ENCODE results near the gene DNLZ.

DNLZ gene

DNA sequence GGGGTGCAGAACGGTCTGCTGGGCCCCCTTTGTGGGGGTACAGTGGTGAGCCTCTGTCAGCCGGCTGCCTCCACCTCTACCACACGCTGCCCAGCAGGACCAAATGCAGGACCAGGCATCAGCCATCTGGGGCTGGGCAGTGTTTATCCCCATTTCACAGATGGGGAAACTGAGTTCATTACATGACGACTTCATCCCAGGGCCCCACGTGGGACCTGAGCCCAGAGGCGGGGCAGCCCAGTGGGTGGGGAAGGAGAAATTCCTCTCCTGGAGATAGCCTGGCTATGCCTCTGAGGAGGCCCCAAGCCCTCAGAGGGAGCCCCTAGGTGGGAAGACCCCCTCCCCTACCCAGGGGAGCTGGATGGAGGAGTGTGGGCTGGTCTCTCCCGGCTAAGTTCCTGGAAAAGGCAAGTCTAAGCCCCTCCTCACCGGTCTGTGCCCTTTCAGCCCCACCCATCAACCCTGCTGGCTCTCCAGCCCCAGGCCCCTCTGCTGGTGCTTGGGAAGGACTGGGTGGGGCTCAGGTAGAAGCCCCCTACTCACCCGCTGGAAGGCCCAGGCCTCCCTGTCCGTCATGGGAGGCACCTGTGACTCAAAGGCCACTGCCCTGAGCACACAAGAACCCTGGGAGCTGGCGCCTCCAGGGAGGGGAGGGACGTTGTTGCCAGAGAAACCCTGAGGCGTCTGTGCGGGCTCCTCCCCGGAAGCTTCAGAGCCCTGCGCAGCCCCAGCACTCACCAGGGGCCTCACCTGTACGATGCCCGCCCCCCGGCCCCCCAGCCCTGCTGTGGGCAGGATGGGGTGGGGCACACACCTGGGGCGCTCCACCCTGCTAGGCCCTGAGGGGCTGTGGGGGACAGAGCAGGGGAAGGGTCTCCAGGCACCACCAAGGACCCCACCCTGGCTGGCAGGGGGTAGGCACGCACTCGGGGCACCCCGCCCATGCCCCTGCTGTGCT is 52.2 kb downstream of the DNLZ start:
- Histone ChIP-seq H3K9me3 (ENCODE audit: control insufficient read depth in 1 of 2, low read length in 2 of 2) (peaks cover 7 to 10% of the 10 kb centered on the region in 2 donors), H3K27me3 (ENCODE audit: control insufficient read depth in 1 of 2, insufficient read depth in 2 of 2, low read length in 2 of 2) (peaks cover 8 to 28% of the 10 kb centered on the region in 2 donors), H3K4me1 (ENCODE audit: control insufficient read depth in 1 of 2, insufficient read depth in 2 of 2, low read length in 2 of 2) (no peaks in the 10 kb centered on the region), H3K36me3 (ENCODE audit: control insufficient read depth in 1 of 2, insufficient read depth in 2 of 2, low read length in 2 of 2) (no peaks in the 10 kb centered on the region), H3K4me3 (ENCODE audit: low read depth in 1 of 2, low read length in 2 of 2) (no peak overlapping the region), H3K27ac (ENCODE audit: low read depth, low read length) (no peak overlapping the region), H3K9ac (ENCODE audit: low read depth in 1 of 2, low read length in 2 of 2) (no peak overlapping the region)

DNA sequence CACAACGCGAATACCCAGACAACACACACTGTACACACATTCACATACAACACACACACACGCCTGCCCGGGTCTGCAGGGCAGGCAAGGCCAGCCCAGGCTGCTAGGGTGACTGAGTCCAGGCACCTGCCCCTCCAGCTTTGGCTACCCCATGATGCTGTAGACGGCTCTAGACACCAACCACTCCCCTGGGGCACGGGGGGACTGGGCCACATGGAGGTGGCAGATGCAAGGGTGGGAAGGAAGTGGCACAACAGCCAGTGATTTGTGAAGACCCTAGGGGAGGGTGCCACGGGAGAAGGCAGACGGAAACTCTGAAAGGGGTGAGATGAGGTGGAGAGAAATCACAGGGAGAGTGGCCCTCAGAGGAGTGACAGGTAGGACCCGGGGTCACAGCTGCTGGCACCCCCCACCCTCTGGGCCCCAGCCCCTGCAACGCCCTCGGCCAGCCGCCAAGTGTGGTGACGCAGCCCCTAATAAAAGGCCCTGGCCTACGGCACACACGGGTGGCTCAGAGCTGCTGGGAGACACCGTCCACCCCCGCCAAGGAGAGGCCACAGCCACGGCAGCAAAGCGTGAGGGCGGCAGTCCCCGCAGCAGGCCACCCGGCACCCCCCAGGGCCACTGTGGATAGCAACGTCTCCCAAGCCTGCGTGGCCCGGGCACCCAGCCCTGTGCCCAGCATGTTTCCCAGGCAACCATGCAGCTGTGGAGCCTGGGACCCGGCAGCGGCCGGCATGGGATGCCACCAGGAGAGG is 53.1 kb downstream of the DNLZ start:
- Histone ChIP-seq H3K27ac (ENCODE audit: low read depth, low read length) (no peak overlapping the region), H3K4me1 (ENCODE audit: control insufficient read depth in 1 of 2, insufficient read depth in 2 of 2, low read length in 2 of 2) (no peaks in the 10 kb centered on the region), H3K27me3 (ENCODE audit: control insufficient read depth in 1 of 2, insufficient read depth in 2 of 2, low read length in 2 of 2) (peaks cover 8 to 33% of the 10 kb centered on the region in 2 donors), H3K36me3 (ENCODE audit: control insufficient read depth in 1 of 2, insufficient read depth in 2 of 2, low read length in 2 of 2) (no peaks in the 10 kb centered on the region), H3K9ac (ENCODE audit: low read depth in 1 of 2, low read length in 2 of 2) (no peak overlapping the region), H3K4me3 (ENCODE audit: low read depth in 1 of 2, low read length in 2 of 2) (no peak overlapping the region), H3K9me3 (ENCODE audit: control insufficient read depth in 1 of 2, low read length in 2 of 2) (peaks cover 7 to 10% of the 10 kb centered on the region in 2 donors)

DNA sequence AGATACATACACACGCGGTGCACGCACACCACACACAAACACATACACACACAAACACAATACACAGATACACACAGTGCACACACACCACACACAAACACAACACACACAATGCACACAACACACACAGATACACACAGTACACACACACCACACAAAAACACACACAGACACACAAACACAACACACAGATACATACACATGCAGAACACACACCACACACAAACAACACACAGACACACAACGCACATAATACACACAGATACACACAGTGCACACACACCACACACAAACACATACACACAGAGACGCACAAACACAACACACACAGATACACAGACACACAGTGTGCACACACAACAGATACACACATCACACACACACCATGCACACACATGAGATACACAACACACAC is 53.7 kb downstream of the DNLZ start:
- H3K36me3 ChIP-seq (ENCODE audit: control insufficient read depth in 1 of 2, insufficient read depth in 2 of 2, low read length in 2 of 2), result no peaks in the 10 kb centered on the region
- H3K9ac ChIP-seq (ENCODE audit: low read depth in 1 of 2, low read length in 2 of 2), result no peak overlapping the region
- H3K27me3 ChIP-seq (ENCODE audit: control insufficient read depth in 1 of 2, insufficient read depth in 2 of 2, low read length in 2 of 2), result peaks cover 8 to 37% of the 10 kb centered on the region in 2 donors
- H3K4me1 ChIP-seq (ENCODE audit: control insufficient read depth in 1 of 2, insufficient read depth in 2 of 2, low read length in 2 of 2), result no peaks in the 10 kb centered on the region
- H3K27ac ChIP-seq (ENCODE audit: low read depth, low read length), result no peak overlapping the region
- H3K4me3 ChIP-seq (ENCODE audit: low read depth in 1 of 2, low read length in 2 of 2), result no peak overlapping the region
- H3K9me3 ChIP-seq (ENCODE audit: control insufficient read depth in 1 of 2, low read length in 2 of 2), result peaks cover 1 to 4% of the 10 kb centered on the region in 2 donors

Measured in duodenal mucosa (tissue), 2 donors.